ENCODE measurements around the gene GRIN1.

DNA sequence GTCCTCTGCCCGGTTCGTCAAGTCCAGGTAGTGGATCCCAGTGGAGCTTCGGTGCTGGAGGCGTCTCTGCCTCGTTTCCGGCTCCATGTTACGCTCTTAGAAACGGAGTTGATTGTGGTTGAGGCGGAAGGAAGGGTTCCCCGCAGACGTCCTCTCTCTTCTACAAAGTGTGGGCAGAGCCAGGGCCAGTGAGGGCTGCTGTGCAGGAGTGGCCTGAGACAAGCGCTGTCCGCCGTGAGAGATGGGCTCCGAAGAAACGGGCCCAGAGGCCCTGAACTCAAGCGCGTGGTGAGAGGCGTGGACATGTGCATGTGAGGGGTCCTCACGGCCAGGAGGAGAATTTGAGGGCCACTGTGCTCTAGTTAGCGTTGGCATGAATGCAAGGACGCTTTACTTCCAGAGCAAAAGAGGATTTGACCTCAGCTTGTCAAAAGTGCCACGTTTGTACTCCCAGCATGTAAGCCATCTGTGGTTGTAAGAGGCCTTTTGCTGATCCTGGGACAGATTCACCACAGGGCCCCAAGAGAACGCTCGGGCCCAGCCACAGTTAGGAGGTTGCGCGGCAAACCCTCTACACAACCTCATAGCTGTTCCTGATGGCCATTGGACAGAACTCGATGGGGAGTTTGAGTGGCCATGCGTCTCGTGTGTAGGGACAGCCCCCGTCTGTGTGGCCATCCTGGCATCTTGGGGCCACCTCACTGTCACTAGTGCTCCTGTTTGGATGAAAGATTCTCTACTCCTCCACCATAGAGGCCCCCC is 42.0 kb upstream of the GRIN1 start:
- TF ChIP-seq EZH2 (IDR thresholded peaks at IDR 0.05) (no peak), POLR2AphosphoS5 (IDR thresholded peaks at IDR 0.05; ENCODE audit: borderline replicate concordance, low read depth, low read length) (no peak)
